ENCODE measurements around the gene NUP93.

The NUP93 gene

GRCh38 chr16:56741399-56741798, 11.5 kb downstream of the NUP93 start:
- H3K27me3 ChIP-seq (ENCODE audit: insufficient read depth, poor library complexity, severe bottlenecking), result no peaks in the 10 kb centered on the region
- H3K9me3 ChIP-seq (ENCODE audit: severe bottlenecking), result no peaks in the 10 kb centered on the region
- no peak for ATAC-seq (ENCODE audit: low read depth)
- DNase-seq (ENCODE audit: low spot score), result no peak
- peak overlapping the region; percentile 61 for H3K27ac ChIP-seq (ENCODE audit: poor library complexity, severe bottlenecking)
- TF ChIP-seq, protein P1, sequence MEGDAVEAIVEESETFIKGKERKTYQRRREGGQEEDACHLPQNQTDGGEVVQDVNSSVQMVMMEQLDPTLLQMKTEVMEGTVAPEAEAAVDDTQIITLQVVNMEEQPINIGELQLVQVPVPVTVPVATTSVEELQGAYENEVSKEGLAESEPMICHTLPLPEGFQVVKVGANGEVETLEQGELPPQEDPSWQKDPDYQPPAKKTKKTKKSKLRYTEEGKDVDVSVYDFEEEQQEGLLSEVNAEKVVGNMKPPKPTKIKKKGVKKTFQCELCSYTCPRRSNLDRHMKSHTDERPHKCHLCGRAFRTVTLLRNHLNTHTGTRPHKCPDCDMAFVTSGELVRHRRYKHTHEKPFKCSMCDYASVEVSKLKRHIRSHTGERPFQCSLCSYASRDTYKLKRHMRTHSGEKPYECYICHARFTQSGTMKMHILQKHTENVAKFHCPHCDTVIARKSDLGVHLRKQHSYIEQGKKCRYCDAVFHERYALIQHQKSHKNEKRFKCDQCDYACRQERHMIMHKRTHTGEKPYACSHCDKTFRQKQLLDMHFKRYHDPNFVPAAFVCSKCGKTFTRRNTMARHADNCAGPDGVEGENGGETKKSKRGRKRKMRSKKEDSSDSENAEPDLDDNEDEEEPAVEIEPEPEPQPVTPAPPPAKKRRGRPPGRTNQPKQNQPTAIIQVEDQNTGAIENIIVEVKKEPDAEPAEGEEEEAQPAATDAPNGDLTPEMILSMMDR (IDR thresholded peaks at IDR 0.05; ENCODE audit: poor library complexity, severe bottlenecking), result no peak
- no peak overlapping the region for H3K4me3 ChIP-seq (ENCODE audit: severe bottlenecking)
- H3K4me1 ChIP-seq (ENCODE audit: insufficient read depth, poor library complexity, severe bottlenecking), result peaks cover 21% of the 10 kb centered on the region
- peaks cover 4% of the 10 kb centered on the region for H3K36me3 ChIP-seq (ENCODE audit: low read depth)

GRCh38 chr16:56742030-56742984, 12.4 kb downstream of the NUP93 start:
- DNase-seq (ENCODE audit: low spot score), result no peak
- TF ChIP-seq, protein P1 (IDR thresholded peaks at IDR 0.05; ENCODE audit: poor library complexity, severe bottlenecking), result no peak
- H3K27me3 ChIP-seq (ENCODE audit: insufficient read depth, poor library complexity, severe bottlenecking), result no peaks in the 10 kb centered on the region

GRCh38 chr16:56743840-56744239, 13.9 kb downstream of the NUP93 start:
- Histone ChIP-seq H3K4me1 (ENCODE audit: insufficient read depth, poor library complexity, severe bottlenecking) (peaks cover 21% of the 10 kb centered on the region), H3K36me3 (ENCODE audit: low read depth) (peaks cover 4% of the 10 kb centered on the region), H3K9me3 (ENCODE audit: severe bottlenecking) (no peaks in the 10 kb centered on the region), H3K27ac (ENCODE audit: poor library complexity, severe bottlenecking) (no peak overlapping the region), H3K4me3 (ENCODE audit: severe bottlenecking) (no peak overlapping the region), H3K27me3 (ENCODE audit: insufficient read depth, poor library complexity, severe bottlenecking) (no peaks in the 10 kb centered on the region)
- DNase-seq (ENCODE audit: low spot score), result no peak
- no peak for ATAC-seq (ENCODE audit: low read depth)
- TF ChIP-seq, protein P1 (IDR thresholded peaks at IDR 0.05; ENCODE audit: poor library complexity, severe bottlenecking), result no peak

More at GRCh38 chr16:56742030-56742984, 12.4 kb downstream of the NUP93 start:
- no peak overlapping the region for H3K4me3 ChIP-seq (ENCODE audit: severe bottlenecking)
- H3K9me3 ChIP-seq (ENCODE audit: severe bottlenecking), result no peaks in the 10 kb centered on the region
- H3K4me1 ChIP-seq (ENCODE audit: insufficient read depth, poor library complexity, severe bottlenecking), result peaks cover 21% of the 10 kb centered on the region
- H3K27ac ChIP-seq (ENCODE audit: poor library complexity, severe bottlenecking), result peak overlapping the region; percentile 61
- H3K36me3 ChIP-seq (ENCODE audit: low read depth), result no peaks in the 10 kb centered on the region; the same call in none of the 2 replicates
- peak; percentile 99 for ATAC-seq (ENCODE audit: low read depth)

DNA sequence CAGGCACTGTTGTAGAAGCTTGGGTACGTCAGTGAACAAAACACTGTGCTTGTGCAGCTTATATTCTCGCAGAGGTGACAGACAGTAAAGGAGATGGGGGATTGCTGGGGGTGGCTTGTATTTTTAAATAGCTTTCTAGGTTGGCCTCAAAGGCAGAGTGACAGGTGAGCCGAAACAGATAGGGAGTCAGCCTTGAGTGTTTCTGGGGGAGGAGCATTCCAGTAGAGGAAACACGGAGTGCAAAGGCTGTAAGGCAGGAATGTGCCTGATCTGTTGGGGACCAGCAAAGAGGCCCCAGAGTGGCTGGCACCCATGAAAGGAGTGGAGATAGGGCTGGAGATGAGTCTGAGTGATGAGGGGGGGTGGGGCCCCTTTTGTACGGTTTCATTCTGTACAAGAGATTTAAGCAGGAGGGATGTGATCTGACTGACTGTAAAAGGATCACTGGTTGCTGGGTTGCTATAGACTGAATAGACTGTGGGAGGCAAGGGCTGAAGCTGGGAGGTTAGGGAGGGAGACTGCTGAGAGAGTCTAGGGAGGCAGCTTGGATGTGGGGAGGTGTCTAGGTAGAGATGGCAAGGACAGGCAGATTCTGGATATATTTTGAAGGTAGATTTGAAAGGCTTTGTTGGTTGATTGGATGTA, 15.2 kb downstream of the NUP93 start:
- DNase-seq (ENCODE audit: low spot score) (no peak), ATAC-seq (ENCODE audit: low read depth) (no peak)
- peaks cover 22% of the 10 kb centered on the region for H3K4me1 ChIP-seq (ENCODE audit: insufficient read depth, poor library complexity, severe bottlenecking)
- H3K27ac ChIP-seq (ENCODE audit: poor library complexity, severe bottlenecking), result no peak overlapping the region
- H3K27me3 ChIP-seq (ENCODE audit: insufficient read depth, poor library complexity, severe bottlenecking), result no peaks in the 10 kb centered on the region
- H3K4me3 ChIP-seq (ENCODE audit: severe bottlenecking), result no peak overlapping the region
- TF ChIP-seq, protein P1 (IDR thresholded peaks at IDR 0.05; ENCODE audit: poor library complexity, severe bottlenecking), result no peak
- no peaks in the 10 kb centered on the region for H3K9me3 ChIP-seq (ENCODE audit: severe bottlenecking)
- peaks cover 15% of the 10 kb centered on the region for H3K36me3 ChIP-seq (ENCODE audit: low read depth)

Measured in RWPE2 (cell line).